Stimulated activated CD4-positive, alpha-beta T cell treated with anti-CD3 and anti-CD28 coated beads, Interleukin-15, amount 100 ng/mL, for 1 hour (primary cell): ENCODE data around the gene NECAB3.
"Not testable (repeated sequence)": the region's sequence is repeated elsewhere in the genome, so short reads cannot be mapped to it uniquely, and the experiment has no call there.

Experiments
- DNase-seq, 2 donors: peaks; one replicate each; pipeline ENCODE4 v3.0.0-alpha.2; 2020; ENCODE audit warnings: low read depth in 1 of 2, low spot score in 1 of 2

The NECAB3 gene

DNA sequence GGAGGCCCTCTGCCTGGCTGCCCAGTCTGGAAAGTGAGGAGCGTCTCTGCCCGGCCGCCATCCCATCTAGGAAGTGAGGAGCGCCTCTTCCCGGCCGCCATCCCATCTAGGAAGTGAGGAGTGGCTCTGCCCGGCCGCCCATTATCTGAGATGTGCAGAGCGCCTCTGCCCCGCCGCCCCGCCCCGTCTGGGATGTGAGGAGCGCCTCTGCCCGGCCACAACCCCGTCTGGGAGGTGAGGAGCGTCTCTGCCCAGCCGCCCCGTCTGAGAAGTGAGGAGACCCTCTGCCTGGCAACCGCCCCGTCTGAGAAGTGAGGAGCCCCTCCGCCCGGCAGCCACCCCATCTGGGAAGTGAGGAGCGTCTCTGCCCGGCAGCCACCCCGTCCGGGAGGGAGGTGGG lies 24.7 kb upstream of the NECAB3 start:
- DNase-seq: not testable (repeated sequence)

DNA sequence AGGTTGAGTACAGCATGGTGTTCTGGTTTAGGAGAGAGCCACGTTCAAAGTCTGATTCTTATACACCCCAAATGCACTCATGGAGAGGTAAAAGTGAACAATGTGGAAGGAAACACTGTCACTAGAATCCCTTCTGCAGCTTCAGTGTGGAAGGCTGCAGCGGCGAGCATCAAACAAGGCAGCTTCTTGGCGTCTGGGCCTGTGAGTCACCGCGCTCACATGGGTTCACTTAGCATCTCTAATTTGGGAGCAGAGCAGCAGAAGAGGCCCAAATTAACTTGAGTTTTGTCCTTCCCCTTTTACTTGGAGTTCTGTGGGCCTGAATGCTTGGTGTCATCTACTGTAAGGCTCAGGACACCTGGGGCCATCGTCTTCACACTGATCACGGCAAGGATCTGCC lies 22.9 kb upstream of the NECAB3 start:
- DNase-seq: no peak

DNA sequence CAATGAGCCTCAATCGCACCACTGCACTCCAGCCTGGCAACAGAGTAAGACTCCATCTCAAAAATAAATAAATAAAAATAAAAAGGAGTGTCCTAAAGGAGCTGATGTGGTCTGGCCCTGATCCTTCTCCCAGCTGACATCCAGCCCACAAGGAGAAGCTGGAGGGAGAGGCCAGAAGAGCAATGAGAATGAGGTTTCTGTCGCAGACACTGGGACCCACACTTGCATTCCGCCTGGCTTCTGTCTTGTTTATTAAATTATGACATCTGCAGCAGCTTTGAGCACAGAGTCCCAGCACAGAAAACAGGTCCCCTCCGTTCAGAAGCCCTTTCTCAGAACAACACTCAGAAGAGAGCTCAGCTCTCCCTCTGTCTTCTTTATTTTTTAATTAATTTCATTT lies 22.2 kb upstream of the NECAB3 start:
- no peak for DNase-seq

DNA sequence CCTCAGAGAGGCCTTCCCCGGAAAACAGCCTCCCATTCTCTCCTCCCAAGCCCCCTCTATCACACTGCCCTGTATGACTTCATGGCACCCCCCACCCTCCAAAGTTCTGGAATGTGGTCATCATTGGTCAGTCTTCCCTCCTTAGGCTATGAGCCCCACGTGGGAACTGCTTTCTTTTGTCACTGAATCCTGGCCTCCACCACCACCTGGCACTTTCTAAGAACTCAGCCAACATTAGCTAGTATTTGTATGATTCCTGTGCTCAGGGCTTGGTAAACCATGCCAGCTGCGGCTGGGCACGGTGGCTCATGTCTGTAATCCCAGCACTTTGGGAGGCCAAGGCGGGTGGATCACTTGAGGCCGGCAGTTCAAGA lies 20.4 kb upstream of the NECAB3 start:
- DNase-seq: no peak

DNA sequence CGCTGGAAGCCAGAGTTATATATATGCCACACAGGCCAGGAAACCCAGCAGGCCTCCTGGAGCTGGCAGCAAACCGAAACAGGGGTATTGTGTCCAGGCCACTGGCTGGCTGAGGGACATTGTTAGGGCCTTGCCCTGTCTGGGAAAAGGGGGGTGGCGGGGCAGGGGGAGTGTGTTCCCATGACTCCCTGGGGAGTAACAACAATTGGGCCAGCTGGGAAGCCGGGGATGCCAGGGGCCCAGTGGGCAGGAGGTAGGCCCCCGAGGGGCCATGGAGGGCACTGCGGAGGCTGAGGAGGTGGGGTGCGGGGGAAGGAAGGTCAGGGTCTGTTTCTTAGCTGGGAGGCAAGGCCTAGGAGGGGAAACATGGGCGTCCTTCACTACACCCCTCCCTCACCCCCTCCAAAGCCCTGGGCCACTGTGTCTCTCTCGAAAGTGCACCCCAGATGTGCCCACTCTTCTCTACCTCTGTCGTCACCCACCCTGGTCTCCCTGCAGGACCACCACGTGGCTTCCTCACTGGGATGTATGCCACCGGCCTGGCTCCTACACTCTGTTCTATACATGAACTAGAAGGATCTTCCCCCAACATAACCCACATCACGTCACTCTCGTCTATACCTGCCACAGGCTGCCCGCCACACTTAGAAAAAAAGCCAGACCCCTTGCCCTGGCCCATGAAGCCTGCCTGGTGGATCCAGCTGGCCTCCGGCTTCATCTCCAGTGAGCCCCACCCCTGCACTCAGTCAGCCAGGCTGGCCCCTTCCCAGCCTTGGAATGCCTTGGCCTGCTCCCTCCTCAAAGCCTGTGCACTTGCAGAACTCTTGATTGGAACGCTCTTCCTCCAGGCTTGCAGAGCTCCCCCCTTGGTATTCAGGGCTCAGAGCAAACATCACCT lies 19.8 kb upstream of the NECAB3 start:
- no peak for DNase-seq

DNA sequence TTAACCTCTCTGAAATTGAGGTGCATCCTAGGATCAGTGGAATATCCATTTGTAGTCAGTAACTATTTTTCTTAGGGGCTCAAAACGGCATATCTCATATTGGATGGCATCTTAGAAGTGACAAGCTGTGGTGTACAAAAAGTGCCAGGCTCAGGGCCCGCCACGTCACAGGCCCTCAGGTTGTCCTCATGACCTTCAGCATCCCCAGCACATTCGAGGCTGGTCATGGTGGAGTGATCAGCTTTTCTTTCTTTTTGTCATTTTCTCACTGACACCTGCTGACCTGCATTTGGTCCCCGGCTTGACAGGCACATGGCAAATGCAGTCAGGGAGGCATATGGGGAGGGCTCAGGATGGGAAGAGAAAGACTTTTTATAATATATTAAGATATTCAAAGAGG lies 19.1 kb upstream of the NECAB3 start:
- no peak for DNase-seq

DNA sequence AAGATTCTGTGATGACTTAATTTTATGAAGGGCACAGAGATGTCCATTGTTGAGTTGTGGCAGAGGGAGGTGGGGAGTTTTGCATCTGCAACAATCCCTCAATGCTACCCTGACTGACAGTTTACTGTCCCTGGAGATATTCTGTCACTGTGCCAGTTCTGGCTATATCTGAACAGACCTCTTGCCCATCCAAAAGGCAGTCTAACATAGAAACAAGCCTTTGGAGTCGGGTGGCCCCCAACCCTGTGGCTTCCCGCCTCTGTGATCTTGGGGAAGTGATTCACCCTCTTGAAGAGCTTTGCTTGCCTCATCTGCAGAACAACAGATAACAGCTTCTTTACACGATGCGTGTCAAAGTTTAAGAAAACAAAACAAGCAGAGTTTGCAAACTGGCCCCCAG lies 15.7 kb upstream of the NECAB3 start:
- DNase-seq: peak in 1 of 2 donors; percentile 31

DNA sequence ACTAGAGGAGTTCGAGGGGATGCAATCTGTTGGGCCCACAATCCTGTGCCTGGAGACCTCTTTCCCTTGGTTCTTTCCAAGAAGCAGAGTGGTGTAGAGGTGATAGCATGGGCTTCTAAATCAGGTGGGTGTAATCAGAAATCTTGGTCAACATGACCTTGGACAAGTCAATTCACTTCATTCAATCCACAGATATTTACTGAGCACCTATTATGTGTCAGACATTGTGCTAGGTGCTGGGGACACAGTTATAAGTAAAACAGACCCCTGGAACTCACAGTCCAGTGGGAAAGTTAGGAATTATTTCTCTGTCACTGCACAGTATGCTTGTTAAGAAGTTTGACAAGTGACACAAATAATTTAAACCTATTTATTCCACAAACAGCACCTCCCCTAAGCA lies 15.3 kb upstream of the NECAB3 start:
- no peak for DNase-seq

DNA sequence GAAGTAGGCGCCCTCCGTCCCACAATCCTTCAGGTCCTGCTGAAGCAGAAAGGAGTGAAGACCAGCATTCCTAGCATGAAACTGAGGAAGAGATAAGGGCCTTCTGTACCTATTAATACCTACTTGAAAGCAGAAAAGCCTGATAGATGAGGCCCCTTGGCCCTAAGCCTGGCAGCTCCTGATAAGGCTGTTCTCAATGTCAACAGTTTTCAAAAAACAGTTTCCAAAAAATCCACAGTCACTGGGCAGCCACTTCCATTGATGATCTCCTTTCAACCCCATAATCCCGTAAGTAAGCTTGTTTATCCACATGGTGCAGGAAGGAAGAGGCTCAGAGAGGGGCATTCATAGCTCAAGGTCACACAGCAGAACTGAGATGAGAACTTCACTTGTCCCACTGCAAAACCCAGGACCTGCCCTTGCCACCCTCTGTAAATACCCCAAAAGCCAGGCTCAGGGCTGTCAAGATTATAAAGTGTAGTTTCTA lies 14.8 kb upstream of the NECAB3 start:
- DNase-seq: no peak

DNA sequence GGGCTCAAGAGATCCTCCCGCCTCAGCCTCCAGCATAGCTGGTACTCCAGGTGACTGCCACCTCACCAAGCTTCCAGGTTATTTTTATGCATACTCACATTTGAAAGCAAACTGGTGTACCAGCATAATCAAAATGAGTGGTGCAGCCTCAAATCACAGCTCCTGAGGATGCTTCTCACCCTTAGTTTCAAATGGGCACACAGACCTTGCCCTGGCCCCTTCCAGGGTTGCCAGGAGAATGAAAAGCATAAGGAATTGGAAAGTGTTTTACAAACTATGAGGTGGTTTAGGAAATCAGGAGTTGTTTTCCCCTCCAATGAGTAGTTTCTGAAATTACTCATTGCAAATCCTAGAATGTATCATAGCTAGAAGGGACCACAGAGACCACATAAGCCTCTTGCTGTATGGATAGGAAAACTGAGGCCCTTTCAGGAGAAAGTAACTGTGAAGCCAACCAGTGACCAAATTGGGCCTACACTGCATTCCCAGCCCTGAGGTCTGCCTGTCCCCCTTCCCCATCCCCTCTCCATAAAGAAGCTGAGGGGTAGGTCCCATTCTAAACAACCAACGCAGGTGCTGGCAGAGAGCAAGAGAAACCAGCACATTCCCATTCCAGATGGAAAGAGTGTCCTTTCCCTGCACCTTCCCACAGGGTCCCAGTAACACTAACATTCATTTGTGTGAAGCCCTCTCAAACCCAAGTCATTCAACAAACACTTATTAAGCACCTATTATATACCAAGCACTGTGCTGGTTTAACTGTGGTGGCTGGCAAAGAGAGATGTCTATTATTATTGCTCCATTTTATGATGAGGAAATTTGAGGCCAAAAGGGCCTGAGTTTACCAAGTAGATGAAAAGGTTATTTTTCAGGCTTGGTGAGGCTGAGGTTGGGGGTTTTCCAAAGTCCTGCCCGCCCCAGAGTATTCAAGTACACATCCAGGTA lies 14.0 kb upstream of the NECAB3 start:
- DNase-seq: no peak

DNA sequence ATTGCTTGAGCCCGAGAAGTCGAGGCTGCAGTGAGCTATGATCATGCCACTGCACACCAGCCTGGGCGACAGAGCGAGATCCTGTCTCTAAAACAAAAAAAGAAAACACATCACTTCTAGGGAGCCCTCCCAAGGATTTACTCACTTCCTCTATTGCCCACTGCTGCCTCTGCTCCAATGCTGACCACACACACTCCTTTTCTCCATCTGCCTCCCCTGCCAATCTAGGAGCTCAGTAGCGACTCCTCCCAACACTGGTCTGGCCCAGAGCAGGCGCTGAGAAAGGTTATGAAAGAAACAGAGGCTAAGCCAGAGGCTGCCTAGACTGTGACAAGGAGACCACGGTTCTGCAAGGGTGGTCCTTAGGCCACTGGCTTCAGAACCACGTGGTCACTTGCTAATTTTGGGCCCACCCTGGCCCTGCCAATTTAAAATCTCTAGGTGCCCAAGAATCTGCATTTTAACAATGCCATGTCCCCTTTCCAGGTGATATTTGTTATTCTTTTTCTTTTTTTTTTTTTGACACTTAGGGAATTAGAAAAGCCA lies 13.2 kb upstream of the NECAB3 start:
- no peak for DNase-seq

DNA sequence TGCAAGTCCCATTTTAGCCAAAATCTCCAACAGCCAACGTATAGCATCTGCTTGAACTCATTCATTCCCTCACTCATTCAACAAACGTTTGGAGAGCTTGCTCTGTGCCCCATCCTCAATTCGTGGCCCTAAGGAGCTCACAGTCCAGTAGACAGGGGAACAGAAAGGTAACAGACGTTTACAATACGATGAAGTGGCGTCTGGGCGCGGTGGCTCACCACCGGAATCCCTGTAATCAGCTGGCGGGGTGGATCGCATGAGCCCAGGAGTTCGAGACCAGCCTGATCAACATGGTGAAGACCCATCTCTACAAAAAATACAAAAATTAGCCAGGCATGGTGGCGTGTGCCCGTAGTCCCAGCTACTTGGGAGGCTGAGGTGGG lies 12.7 kb upstream of the NECAB3 start:
- DNase-seq: no peak

DNA sequence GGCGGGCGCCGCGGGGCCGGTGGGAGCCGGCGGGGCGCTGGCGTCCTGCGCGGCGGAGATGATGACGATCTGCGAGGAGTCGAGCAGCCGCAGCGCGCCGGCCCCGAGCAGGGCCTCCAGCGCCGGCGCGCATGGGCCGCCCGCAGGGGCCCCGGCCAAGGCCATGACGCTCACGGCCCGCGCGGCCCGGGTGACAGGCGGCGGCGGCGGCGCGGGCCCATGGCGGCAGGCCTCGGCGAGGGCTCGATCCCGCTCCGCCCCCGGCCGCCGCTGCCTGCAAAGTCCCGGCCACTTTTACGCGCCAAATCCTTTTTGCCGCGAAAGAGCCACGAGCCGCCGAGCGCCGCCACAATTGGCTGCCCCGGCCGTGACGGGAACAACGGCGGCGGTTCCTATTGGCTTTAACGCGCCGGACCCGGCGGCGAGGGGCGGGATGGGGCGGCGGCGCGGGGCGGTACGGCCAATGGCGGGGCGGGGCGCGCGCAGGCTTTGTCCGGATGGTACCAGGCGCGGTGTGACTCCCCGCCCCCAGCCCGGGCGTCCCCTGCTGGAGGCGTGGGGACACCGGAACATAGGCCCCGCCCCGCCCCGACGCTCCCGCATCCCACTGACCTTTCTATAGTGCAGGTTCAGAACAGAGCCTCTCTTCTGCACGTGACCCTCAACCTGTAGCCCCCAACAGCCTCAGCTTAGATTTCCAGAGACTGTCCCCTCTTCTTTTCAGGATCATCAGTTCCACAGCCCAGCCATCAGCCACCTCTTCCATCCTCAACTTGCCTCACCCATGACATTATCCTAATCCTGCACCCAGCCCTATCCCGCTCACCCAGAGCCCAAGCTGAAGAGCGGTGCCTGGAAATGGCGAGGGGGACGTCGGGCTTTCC lies 12.1 kb upstream of the NECAB3 start, which contains the start of gene E2F1:
E2F1 (minus strand) TSS at position 286 of the 884 bp plus-strand sequence; CDS start at position 165, 121 bp downstream.
- DNase-seq: peak; percentile 87 to 94

DNA sequence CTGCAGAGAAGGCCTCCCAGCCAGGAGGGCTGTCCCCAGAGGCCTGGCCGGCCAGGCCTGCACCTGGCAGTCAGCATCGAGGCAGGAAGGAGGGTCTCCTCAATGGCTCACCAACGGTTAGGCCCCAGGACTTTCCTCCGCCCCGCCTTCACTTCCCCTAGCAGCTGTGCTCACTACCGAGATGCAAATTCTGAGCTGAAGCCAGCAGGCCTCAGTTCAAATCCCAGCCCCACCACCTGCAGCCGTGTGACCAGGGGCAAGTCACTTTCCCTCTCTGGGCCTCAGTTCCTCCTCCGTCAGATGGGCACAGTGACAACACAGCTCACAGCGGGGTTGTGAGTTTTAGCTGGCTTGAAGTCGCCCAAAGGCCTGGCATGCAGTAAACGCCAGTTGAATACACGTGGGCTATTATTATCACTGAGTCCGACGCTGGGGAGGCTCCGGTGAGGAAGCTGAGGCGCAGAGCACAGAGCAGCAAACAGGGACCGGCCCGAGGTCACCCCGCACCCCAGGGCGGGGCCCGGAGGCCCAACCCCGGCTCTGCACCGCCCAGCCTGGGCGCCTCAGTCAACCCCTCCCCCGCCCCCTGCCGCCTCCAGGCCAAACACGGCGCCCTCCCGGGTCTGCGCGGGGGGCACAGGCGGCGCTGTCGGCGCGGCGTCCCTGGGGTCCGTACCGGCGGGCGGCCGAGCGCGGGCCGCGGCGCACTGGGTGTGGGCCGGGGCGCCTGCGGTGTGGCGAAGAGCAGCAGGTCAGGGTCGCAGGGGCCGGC lies 11.3 kb upstream of the NECAB3 start:
- DNase-seq: peak in 1 of 2 donors; percentile 51

DNA sequence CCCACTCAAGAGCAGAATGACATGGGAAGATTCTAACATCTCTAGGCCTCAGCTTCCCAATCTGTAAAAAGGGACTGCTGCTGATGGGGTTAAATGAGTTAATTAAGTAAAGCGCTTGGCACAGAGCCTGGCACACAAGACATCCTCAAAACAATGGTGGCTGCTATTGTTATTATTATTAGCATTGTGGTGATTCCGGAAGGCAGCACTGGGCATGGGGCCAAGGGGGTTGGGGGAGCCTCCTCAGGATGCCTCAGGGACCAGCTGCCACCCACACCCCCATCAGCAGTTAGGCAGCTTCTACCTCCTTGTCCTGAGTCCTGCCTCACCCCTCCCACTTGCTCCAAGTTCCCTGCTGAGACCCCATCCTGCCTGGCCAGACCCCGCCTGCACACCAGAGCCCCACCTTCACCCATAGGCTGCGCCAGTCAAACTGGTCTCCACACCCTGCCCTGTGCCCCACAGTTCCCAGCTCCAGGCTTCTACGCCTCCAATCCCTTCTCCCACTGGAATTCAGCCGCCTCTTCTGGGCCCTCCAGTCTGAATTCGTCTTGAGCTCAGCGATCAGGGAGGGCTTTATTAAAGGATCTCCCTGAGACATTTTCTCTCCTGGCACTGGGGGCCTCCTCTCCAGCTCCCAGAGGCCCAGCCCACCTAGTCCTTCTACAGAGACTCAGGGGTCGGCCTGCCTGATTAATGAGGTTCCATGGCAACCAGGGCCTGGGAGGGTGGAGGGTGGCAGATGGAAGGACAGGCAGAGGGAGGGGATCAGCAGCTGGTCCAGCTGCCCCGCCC lies 10.5 kb upstream of the NECAB3 start:
- DNase-seq: no peak

DNA sequence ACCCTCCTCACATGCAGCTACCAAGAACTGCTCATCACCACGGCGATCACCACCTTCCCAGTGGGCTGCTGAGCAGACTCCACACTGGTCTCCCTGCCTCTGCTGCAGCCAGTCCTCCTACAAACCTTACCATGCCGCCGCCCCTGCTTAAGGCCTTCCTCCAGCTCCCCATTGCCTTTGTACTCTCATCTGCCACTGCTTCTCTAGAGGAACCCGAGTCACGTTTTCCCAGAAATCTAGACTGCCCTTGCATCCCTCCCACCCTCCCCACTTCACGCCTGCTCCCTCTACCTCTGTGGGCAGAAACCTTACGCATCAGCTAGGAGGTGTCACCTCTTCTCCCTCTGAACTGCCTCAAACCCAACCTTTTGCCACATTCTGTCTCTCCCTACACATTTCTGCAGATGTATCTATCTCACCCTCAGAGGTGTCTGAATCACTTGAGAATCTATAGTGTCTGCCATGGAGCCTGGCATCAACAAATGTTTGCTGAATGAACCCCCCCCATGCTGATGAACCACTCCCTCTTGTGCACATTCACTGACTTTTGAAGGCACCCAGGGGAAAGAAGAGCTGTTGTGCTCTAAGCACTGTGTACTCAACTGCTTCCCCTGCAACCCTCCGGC lies 7.6 kb upstream of the NECAB3 start:
- no peak for DNase-seq

DNA sequence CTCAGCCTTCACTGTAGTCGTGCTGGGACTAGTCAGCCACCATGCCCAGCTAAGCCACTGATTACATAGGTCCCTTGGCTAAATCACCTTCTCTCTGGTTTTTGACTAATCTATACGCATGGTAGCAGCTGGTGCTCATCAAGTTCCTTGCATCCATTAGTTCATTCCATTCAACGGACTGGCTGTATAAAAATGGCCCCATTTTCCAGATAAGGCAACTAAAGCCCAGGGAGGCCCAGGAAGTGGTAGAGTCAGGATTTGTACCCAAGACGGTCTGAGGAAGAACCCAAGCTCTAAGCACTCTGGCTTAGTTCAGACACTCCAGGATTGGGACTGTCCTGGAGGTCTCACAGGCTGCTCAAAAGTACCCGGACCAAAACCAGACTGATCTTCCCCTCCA lies 7.1 kb upstream of the NECAB3 start:
- DNase-seq: no peak

DNA sequence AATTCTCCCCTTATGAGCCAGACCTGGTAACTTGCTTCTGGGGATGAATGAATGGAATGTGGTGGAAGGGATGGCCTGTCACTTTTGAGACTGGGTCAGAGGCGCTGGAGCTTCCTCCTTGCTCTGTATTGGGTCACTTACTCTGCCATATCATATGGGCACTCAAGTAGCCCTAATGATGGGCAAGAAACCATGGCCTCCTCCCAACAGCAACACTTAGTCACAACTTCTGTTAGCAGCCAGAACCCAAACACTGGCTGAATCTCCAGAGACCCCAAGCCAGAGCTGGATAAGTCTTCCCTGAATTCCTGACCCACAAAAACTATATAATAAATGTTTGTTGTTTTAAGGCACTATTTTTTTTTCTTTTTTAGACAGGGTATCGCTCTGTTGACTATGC lies 6.5 kb upstream of the NECAB3 start:
- DNase-seq: no peak
